Fibroblast of skin of back (primary cell): Measurements from ENCODE around the gene SLC25A29.
"Not testable (repeated sequence)": the region's sequence is repeated elsewhere in the genome, so short reads cannot be mapped to it uniquely, and the experiment has no call there.

Experiments used
- DNase-seq: peaks from one replicate; pipeline ENCODE4 v3.0.0-alpha.2; 2013

Gene SLC25A29

DNA sequence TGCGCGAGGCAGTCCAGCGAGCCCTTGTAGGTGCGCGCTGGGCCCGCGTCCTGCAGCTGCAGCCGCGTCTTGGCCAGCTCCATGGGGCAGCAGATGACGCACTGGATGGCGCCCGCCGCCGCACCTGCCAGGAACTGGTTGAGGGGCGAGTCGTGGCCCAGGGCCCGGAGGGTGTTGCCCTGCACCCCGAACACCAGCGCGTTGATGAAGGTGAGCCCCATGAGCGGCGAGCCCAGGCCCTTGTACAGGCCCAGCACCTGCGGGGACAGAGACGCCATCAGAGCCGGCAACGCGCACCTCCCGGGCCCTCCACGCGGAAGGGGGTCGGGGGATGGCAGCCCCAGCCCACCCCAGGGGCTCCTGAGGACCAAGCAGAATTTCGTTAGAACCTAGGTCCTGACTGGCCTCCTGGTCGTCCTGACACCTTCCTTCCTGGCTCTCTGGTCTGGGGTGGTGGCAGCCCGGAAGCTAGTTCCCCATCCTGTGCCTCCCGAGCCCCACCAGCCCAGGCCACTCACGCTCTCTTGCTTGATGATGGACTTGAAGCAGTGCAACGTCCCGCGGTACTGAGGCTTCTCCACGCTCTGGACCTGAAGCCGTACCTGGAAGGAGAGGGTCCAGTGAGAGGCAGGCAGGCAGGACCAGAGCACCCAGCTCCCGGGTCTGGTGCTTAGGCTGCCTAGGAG lies 13.3 kb downstream of the SLC25A29 start:
- DNase-seq, result no peak

DNA sequence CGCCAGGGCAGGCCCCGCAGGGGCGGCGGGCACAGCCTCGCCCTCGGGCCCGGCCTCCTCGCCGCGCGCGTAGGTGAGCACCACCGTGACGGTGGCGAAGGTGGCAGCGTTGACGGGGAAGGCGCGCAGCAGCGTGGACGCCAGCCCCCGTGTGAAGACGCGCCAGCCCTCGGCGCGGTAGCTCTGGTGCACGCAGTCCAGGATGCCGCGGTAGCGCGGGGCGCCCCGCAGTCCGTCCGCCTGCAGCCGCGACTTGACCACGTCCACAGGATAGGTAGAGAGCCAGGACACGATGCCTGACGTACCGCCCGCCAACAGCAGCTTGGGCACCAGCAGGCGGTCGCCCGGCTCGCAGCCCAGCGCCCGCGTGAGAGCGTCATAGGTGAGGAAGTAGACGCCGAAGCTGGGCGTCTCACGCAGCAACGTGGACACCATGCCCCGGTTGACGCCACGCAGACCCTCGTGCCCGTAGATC lies 13.9 kb downstream of the SLC25A29 start:
- DNase-seq, result no peak

DNA sequence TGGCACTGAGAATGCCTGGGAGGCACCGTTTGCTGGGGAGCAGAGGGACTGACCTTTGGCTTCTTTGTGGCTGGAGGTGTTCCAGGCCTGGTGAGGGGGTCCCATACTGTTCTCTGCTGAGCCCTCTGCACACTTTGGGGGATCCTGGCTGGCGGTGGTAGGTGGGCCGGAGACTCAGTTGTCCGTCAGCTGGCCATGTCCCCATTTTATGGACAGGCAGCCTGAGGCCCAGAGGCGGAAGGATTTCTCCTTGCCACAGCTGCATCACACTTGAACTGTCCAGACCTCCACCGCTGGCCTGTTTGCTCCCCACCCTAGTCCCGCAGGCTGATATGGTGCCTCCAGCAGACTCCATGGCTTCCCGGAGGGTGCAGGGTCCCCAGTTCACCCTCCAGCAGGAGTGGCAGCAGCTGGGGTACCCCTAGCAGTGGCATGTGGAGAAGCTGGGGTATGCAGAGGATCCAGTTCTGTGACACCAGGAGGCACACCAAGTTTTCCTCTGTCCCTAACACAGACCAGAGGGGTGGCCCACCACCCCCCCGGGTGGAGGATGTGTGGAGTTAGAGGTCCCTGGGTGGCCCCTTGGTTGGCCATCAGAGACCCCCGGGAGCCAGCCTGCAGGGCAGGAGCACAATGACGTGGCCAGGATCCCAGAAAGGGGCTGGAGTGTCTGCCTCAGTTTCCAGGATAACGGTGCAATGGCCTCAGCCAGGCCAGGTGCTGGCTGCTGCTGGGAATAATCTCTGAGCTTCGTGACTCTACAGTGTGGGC lies 14.8 kb downstream of the SLC25A29 start:
- no peak for DNase-seq

DNA sequence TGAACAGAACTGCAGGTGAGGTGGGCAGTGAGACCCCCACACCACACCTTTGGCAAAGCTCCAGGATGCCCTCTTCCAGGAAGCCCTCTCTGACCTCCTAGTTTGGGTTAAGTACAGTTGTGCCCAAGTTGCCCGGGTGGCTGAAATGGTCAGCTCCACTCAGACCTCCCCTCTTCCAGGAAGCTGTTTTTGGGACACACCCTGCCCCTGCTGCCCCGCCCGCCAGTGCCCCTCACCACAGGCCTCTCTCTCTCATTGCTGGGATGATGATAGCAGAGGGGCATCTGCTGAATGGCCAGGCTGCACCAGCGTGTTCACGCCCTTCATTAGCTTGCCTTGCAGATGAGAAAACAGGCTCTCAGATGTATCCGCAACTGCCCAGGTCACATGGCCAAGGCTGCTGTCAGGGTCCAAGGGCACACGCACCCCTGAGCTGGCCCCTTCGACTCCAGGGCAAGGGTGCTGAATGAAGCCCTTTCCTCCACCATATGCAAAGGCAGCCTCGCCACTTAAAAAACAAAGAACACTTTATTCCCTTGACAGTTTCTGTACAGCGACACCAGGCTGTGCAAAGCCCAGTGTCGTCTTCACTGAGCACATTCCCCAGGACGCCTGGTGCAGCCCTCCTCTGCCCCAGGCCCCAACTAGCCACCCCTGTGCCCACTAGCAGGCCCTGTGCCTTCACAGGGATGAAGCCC lies 15.5 kb downstream of the SLC25A29 start:
- no peak for DNase-seq

DNA sequence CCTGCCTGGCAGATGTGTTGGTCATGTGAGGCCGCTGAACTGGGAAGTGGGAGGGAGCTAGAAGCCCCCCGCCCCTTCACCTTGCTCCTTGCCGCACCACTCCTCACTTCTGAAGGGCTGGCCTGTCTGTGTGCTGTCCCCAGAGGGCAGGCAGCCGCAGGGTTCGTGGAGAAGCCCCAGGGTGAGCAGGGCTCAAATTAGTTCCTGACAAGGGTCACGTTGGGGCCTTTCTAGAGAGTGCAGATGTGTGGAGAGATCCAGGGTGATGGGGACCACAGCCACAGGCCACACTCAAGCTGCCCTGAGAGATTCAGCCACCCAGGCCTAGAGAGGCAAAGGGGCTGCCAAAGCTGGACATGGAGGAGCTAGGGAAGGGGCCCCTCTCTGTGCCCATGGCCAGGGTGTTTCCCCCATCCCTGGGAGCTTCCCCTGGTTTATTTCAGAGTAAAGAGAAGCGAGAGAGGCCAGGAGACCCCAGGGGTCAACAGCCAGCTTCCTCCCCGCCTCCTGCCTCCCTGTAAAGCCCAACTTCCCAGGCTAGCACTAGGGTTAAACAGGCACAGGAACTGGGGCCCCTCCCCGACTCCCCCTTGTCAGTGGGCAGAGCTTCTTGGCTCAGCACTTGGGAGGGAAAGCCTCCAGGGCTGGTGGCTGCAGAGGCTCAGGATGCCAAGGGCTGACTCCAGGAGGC lies 16.2 kb downstream of the SLC25A29 start:
- DNase-seq, result no peak

DNA sequence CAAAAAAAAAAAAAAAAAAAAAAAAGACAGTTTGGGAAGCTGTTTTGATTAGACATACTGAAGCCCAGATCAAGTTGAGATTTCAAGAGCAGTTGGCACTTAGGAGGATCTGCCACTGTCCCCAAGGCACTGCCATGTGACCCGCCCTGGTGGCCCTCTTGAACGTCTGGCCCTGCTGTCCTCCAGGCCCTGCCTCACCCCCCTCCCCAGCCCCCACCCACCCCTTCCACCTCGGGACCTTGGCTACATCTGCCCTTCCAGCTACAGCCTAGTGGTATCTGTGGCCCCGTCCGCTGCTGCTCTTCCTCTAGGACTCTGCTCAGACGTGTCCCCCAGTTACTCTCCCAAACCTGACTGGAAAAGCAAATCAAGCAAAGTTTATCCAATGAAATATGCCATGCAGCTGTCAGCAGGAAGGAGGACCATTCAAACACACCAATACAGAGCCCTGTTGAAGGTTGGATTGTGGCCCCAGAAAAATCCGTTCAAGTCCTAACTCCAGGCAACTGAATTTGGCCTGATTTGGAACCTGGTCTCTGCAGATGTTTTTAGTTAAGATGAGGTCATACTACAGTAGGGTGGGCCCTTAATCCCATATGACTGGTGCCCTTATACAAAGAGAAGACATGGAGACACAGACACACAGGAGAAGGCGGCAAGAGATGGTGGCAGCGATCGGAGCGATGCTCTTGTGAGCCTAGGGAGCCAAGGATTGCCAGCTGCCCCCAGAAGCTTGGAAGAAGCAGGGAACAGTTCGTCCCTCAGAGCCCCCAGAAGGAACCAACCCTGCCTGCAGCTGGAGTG lies 17.7 kb downstream of the SLC25A29 start:
- peak; percentile 21 for DNase-seq

DNA sequence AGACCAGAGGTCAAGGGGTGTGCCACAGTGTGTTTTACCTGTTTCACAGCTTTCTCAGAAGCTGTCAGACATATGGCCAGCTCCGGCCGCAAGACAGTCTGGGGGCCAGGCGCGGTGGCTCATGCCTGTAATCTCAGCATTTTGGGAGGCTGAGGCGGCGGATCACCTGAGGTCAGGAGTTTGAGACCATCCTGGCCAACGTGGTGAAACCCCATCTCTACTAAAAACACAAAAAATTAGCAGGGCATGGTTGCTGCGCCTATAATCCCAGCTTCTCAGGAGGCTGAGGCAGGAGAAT lies 18.3 kb downstream of the SLC25A29 start:
- DNase-seq, result not testable (repeated sequence)

DNA sequence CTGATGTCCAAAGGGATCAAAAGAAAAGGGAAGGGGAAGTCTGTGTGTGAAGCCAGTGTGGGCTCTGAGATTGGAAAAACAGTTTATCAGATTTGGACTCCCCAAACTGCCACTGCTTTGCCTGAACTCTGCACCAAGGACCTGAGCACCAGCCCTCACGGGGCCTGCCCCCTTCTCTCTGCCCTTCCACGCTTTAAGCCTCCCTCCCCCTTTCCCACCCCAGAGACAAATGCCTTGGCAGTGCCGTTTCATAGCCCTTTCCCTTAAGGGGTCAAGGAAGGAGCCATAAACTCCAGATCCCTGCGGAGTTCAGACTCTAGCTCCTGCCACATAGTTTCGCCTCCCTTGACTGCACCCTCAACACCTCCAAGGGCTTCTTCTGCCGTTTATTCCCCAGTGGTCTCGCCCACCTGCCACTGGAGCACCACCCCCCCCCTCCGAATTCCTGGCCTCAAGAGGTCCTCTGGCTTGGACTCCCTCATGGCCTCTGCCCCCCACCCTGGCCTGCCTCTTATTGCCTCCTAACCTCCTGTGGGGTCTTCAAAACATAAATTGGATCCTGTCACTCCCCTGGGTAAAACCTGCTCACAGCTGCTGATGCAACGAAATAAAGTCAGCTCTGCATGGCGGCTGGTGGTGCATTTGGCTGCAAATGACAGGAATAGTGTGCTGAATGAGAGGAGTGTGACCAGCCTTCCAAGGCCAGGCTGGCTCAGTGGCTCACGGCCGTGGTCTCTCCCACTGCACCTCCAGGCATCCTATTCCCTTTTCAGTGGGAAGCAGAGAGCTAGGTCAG lies 18.8 kb downstream of the SLC25A29 start:
- no peak for DNase-seq

DNA sequence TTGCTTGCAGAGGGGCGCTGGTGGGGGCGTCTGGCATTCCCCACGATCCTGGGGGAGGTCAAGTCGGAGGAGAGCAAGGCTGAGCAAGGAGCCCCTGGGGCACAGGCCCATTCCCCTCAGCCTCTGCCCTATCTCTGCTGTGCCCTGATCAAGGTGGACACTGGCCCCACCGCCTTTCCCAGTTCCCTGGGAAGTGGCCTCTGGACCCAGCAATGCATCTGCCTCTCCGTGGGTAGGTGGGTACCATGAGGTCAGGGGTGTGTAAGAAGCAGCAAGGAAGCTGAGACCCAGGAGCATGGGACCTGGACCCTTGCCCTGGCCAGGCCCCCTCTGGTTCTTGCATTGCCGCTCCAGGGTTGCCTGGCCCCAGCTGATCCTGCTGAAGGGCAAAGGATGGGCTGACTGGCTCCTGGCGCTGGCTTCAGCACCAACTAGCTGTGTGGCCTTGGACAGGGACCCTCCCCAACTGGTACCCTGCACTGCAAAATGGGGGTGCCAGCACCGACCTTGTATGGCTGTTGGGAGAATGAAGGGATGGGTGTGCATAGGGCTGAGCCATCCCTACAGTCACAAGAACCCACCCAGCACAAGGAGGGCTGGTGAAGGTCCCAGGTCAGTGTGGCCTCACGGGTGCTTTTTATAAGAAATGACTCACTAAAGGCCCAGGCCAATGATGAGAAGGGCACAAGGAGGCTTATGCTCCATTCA lies 19.6 kb downstream of the SLC25A29 start:
- DNase-seq, result no peak

DNA sequence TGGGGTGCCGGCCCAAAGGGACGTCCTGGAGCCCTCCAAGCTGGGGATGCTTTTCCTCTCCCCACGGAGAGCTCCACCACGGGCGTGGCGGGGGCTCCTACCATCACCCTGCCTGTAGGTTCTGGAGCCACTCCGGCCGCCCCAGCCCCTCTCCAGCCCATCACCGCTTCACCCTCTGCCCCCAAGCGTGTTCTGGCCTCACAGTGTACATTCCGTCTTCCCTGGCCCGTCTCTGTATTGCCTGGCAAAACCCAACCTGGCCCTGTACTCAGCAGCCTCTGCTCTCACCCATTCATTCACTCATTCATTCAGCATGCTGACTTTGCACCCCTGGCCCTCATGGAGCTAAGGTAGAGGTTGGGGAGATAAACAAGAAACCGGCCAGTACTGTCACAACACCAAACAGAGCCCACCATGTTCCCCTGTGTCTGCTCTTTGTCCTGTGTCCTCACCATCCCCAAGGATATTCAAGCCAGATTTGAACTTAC lies 20.3 kb downstream of the SLC25A29 start:
- DNase-seq, result no peak

DNA sequence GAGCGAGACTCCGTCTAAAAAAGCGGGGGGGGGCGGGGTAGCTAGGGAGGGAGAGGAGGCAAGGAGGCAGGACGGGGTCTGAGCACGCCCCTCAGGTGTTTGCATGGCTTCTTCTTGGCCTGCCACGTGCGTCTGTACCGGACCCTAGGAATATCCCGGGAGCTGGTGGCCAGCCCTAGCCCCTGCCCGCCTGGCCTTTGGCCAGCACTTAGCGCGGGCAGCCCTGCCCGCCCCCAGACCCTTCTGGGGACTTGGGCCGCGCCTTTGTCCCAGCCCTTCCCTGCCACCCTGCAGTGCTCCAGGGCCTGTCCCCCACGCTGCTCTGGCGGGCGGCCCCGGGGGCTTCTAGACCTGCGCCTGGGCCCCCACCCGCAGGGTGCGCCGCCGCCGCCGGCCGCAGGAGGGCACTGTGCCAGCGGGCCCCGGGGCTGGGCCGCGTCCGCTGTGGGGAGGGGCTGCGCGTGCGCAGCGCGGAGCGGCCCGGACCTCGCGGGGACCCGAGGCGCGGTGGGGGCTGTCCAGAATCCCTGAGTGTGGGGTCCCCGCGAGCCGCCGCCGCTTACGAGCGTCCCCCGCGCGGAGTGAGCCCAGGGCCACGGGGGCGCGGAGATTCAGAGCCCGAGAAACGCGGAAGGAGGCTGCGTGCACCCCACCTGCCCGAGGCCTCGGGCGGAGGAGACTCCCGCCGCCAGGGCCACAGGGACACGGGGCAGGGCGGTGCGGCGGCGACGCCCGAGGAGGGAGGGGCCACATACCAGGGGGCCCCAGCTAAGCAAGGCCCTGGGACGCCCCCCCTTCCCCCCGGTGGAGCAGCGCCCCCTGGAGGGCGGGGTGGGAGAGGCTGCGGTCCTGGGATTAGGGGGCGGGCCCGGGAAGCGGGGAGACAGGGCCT lies 21.0 kb downstream of the SLC25A29 start:
- DNase-seq, result peak; percentile 62

DNA sequence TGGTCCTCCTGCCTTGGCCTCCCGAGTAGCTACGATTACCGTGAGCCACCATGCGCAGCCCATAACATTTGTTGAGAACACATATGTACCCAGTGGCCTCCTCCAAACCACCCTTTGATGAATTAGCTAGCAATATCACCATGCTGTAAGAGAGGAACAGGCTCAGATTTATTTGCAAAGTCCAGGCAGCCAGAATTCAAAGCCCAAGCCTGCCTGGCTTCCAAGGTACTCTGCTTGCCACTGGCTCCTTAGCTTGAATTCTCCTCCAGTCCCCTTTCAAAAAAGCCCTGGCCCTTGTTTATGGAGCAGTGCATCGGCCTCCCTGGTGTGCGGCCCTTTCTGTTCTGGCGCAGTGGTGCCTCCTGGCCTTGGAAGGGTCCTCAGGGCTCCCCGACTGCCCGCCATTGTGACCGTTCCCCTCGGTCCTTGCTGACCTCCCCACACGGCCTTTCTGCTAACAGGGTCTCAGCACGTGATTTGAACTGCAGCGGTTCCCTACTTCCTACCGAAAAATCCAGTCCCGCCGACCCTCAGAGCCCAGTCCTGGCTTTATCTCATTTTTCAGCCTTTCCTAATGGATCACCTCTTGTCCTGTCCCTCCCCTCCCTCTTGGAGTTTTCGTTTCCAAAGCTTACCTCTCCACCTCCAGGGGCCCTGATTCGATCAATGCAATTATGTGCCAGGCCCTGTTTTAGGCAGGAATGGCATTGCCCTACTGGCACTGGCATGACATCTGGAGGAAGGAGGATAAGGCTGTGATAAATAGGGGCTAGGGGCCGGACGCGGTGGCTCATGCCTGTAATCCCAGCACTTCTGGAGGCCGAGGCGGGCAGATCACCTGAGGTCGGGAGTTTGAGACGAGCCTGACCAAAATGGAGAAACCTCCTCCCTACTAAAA lies 22.0 kb downstream of the SLC25A29 start:
- DNase-seq, result no peak

DNA sequence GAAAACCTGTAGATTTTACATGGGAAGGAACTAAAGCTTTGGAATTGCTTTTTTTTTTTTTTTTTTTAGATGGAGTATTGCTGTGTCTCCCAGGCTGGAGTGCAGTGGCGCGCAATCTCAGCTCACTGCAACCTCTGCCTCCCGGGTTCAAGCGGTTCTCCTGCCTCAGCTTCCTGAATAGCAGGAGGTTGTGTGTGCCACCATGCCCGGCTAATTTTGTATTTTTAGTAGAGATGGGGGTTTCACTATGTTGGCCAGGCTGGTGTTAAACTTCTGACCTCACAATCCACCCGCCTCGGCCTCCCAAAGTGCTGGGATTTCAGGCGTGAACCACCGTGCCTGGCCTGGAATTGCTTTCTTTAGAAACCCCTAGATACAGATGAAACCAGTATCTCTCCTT lies 22.8 kb downstream of the SLC25A29 start:
- not testable (repeated sequence) for DNase-seq

DNA sequence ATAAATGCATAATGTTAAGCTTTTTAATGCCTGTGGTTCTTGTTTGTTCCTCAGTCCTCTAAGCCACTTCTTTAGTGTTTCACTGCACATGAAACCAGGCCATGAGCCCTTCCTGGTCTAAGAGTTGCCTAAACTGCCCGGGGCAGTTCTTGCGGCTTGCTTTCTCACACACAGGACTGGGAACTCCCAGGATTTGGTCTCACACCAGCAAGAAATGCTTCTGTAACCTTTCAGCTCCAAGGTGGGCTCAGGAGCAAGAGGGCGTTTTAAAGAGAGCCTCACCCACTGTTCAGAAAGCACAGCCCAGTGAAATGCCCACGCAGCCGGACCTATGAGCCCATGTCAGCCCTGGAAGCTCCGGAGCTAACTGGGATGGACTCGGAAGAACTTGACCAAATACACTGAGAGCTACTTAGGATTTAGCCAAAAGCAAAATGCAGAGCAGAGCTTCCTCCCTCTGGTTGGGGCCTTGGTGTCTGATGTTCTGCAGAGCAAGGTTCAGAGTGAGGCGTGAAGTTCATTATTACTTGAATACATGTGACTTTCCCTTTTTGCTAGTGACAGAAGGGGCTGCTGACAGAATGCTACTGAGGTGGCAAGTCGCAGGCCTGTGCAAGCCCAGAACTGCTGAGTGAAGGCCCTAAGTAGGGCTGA lies 23.4 kb downstream of the SLC25A29 start:
- no peak for DNase-seq

DNA sequence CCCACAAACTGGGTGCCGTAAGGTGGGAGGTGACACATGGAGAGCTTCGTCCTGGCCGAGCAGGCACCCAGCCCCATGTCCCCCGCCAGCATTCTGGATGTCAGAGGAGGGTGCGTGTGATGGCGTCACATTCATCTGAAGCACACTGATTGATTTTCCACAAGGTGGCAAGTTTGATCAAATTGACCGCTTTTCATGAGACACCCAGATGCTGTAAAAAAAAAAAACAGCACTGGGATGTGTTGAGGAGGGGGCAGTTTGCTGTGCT lies 24.2 kb downstream of the SLC25A29 start:
- no peak for DNase-seq

DNA sequence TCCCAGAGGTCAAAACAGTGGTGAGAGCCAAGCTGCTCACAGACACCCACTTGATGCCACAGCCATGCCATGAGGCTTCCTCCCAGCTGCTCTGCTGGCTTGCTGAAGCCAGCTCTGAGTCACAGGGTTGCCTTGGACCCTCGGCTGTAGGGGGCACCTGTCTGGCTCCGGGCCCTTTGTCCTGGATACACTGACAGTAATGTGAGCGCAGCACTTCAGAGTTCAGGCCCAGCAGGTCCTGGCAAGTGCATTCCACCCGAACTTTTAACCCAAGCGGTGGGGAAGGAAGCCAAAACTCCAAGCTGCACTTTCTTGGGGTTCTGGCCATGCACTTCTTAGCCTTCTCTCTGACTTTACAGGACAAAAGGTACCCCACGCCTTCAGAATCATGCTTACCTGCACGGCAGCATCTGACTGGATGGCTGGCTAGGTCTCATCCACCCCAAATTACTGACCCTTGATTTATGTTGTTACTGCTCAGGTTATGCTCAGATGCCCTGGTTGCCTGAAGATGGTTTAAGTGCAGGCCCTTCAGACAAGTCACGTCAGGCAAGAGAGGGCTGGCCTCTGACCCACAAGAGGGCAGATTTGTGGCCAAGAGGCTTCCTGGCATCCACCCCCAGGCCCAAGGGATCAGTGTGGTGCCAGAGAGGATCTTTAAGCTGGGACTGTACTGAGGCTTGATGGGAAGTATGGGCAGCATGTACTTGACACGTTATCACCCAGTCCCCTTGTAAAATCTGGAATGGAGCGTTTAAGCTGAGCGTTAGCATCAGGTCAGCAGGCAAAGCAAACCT lies 24.8 kb downstream of the SLC25A29 start:
- DNase-seq, result no peak

DNA sequence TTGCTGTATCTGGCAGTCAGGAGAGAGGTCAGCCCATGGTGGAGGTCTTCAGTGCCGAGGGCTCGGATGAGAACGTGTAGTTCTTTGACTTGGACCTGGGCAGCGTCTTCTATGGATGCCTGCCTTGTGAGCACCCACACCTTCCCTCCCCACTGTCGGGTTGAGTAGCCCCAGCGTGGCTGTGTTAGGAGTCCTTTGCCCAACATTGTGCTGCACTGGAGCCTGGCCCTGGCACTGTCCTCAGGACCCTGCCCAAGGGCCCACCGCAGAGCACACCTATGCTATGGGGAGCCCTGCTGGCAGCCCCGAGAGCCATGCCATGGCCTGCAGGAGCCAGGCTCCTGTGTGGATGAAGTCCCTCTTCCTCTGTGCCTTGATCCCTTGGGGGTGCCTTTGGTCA lies 26.7 kb downstream of the SLC25A29 start:
- no peak for DNase-seq
